ENCODE data around the gene SP8.

DNA sequence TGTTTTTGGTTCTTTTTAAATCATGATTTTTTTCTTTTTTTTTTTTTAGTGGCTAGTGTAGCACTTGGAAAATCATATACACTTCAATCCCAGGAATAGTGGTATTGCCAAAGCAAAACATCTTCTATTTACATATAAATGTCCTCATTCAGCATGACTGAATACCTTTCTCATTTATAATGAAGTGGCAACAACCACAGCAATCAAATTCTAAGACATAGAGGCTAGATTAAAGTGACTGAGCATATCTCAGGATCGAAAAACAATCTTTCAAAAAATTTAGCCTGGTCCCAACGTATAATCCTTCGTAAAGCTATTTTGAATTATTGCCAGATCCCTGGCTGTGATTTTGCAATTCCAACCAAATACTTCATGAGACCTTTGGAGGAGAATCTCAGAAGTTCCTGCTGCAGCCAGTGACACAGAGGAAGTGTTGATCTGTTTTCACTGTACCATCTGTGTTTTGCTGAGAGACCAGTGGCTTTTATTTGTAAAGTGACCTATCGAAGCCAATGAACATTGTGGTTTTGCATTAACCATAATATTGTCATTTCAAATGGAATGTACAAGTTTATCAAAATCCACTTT is 29.8 kb upstream of the SP8 start:
- TF ChIP-seq EZH2 (IDR thresholded peaks at IDR 0.05) (no peak), POLR2AphosphoS5 (IDR thresholded peaks at IDR 0.05; ENCODE audit: borderline replicate concordance, low read depth, low read length) (no peak)
